Measurements from ENCODE around the gene NUBP2.
A peak's percentile ranks its signal among the peaks of the same experiment; 100 is the strongest.

The NUBP2 gene

GRCh38 chr16:1745181-1745899 is 37.4 kb upstream of the NUBP2 start:
- Histone ChIP-seq H3K27ac (ENCODE audit: low read depth, low read length) (no peak overlapping the region), H3K36me3 (ENCODE audit: control insufficient read depth in 1 of 2, insufficient read depth in 2 of 2, low read length in 2 of 2) (peaks cover 20 to 59% of the 10 kb centered on the region in 2 donors), H3K9me3 (ENCODE audit: control insufficient read depth in 1 of 2, low read length in 2 of 2) (no peaks in the 10 kb centered on the region), H3K9ac (ENCODE audit: low read depth in 1 of 2, low read length in 2 of 2) (no peak overlapping the region), H3K27me3 (ENCODE audit: control insufficient read depth in 1 of 2, insufficient read depth in 2 of 2, low read length in 2 of 2) (no peaks in the 10 kb centered on the region), H3K4me3 (ENCODE audit: low read depth in 1 of 2, low read length in 2 of 2) (no peak overlapping the region), H3K4me1 (ENCODE audit: control insufficient read depth in 1 of 2, insufficient read depth in 2 of 2, low read length in 2 of 2) (no peaks in the 10 kb centered on the region)

- Histone ChIP-seq H3K9me3 (ENCODE audit: control insufficient read depth in 1 of 2, low read length in 2 of 2) (no peaks in the 10 kb centered on the region), H3K9ac (ENCODE audit: low read depth in 1 of 2, low read length in 2 of 2) (no peak overlapping the region), H3K4me3 (ENCODE audit: low read depth in 1 of 2, low read length in 2 of 2) (no peak overlapping the region), H3K27me3 (ENCODE audit: control insufficient read depth in 1 of 2, insufficient read depth in 2 of 2, low read length in 2 of 2) (no peaks in the 10 kb centered on the region), H3K27ac (ENCODE audit: low read depth, low read length) (no peak overlapping the region), H3K4me1 (ENCODE audit: control insufficient read depth in 1 of 2, insufficient read depth in 2 of 2, low read length in 2 of 2) (no peaks in the 10 kb centered on the region), H3K36me3 (ENCODE audit: control insufficient read depth in 1 of 2, insufficient read depth in 2 of 2, low read length in 2 of 2) (peaks cover 13 to 58% of the 10 kb centered on the region in 2 donors)
Measured at GRCh38 chr16:1745900-1746692, 36.7 kb upstream of the NUBP2 start.

GRCh38 chr16:1746693-1747195 is 36.0 kb upstream of the NUBP2 start:
- Histone ChIP-seq H3K27me3 (ENCODE audit: control insufficient read depth in 1 of 2, insufficient read depth in 2 of 2, low read length in 2 of 2) (no peaks in the 10 kb centered on the region), H3K36me3 (ENCODE audit: control insufficient read depth in 1 of 2, insufficient read depth in 2 of 2, low read length in 2 of 2) (peaks cover 18 to 64% of the 10 kb centered on the region in 2 donors), H3K4me1 (ENCODE audit: control insufficient read depth in 1 of 2, insufficient read depth in 2 of 2, low read length in 2 of 2) (no peaks in the 10 kb centered on the region), H3K27ac (ENCODE audit: low read depth, low read length) (no peak overlapping the region), H3K9me3 (ENCODE audit: control insufficient read depth in 1 of 2, low read length in 2 of 2) (no peaks in the 10 kb centered on the region), H3K4me3 (ENCODE audit: low read depth in 1 of 2, low read length in 2 of 2) (no peak overlapping the region), H3K9ac (ENCODE audit: low read depth in 1 of 2, low read length in 2 of 2) (no peak overlapping the region)

- Histone ChIP-seq H3K4me1 (ENCODE audit: control insufficient read depth in 1 of 2, insufficient read depth in 2 of 2, low read length in 2 of 2) (no peaks in the 10 kb centered on the region), H3K27ac (ENCODE audit: low read depth, low read length) (no peak overlapping the region), H3K27me3 (ENCODE audit: control insufficient read depth in 1 of 2, insufficient read depth in 2 of 2, low read length in 2 of 2) (no peaks in the 10 kb centered on the region), H3K4me3 (ENCODE audit: low read depth in 1 of 2, low read length in 2 of 2) (no peak overlapping the region), H3K9me3 (ENCODE audit: control insufficient read depth in 1 of 2, low read length in 2 of 2) (no peaks in the 10 kb centered on the region), H3K9ac (ENCODE audit: low read depth in 1 of 2, low read length in 2 of 2) (no peak overlapping the region), H3K36me3 (ENCODE audit: control insufficient read depth in 1 of 2, insufficient read depth in 2 of 2, low read length in 2 of 2) (peaks cover 17 to 75% of the 10 kb centered on the region in 2 donors)
Measured at GRCh38 chr16:1747934-1748333, 34.8 kb upstream of the NUBP2 start.

- Histone ChIP-seq H3K27me3 (ENCODE audit: control insufficient read depth in 1 of 2, insufficient read depth in 2 of 2, low read length in 2 of 2) (no peaks in the 10 kb centered on the region), H3K27ac (ENCODE audit: low read depth, low read length) (no peak overlapping the region), H3K9me3 (ENCODE audit: control insufficient read depth in 1 of 2, low read length in 2 of 2) (no peaks in the 10 kb centered on the region), H3K36me3 (ENCODE audit: control insufficient read depth in 1 of 2, insufficient read depth in 2 of 2, low read length in 2 of 2) (peaks cover 17 to 68% of the 10 kb centered on the region in 2 donors), H3K9ac (ENCODE audit: low read depth in 1 of 2, low read length in 2 of 2) (no peak overlapping the region), H3K4me1 (ENCODE audit: control insufficient read depth in 1 of 2, insufficient read depth in 2 of 2, low read length in 2 of 2) (no peaks in the 10 kb centered on the region), H3K4me3 (ENCODE audit: low read depth in 1 of 2, low read length in 2 of 2) (no peak overlapping the region)
Measured at GRCh38 chr16:1749152-1750117, 33.3 kb upstream of the NUBP2 start.

GRCh38 chr16:1751946-1752345 is 30.8 kb upstream of the NUBP2 start:
- no peaks in the 10 kb centered on the region for H3K9me3 ChIP-seq (ENCODE audit: control insufficient read depth in 1 of 2, low read length in 2 of 2)
- peaks cover 20 to 63% of the 10 kb centered on the region in 2 donors for H3K36me3 ChIP-seq (ENCODE audit: control insufficient read depth in 1 of 2, insufficient read depth in 2 of 2, low read length in 2 of 2)
- H3K4me3 ChIP-seq (ENCODE audit: low read depth in 1 of 2, low read length in 2 of 2), result no peak overlapping the region
- H3K27ac ChIP-seq (ENCODE audit: low read depth, low read length), result no peak overlapping the region
- no peaks in the 10 kb centered on the region for H3K27me3 ChIP-seq (ENCODE audit: control insufficient read depth in 1 of 2, insufficient read depth in 2 of 2, low read length in 2 of 2)
- H3K9ac ChIP-seq (ENCODE audit: low read depth in 1 of 2, low read length in 2 of 2), result no peak overlapping the region
- H3K4me1 ChIP-seq (ENCODE audit: control insufficient read depth in 1 of 2, insufficient read depth in 2 of 2, low read length in 2 of 2), result peaks cover 0 to 4% of the 10 kb centered on the region in 2 donors

GRCh38 chr16:1752853-1753252 is 29.9 kb upstream of the NUBP2 start:
- H3K9ac ChIP-seq (ENCODE audit: low read depth in 1 of 2, low read length in 2 of 2), result no peak overlapping the region
- H3K4me3 ChIP-seq (ENCODE audit: low read depth in 1 of 2, low read length in 2 of 2), result no peak overlapping the region
- H3K27ac ChIP-seq (ENCODE audit: low read depth, low read length), result no peak overlapping the region
- no peaks in the 10 kb centered on the region for H3K27me3 ChIP-seq (ENCODE audit: control insufficient read depth in 1 of 2, insufficient read depth in 2 of 2, low read length in 2 of 2)
- no peaks in the 10 kb centered on the region for H3K9me3 ChIP-seq (ENCODE audit: control insufficient read depth in 1 of 2, low read length in 2 of 2)
- H3K36me3 ChIP-seq (ENCODE audit: control insufficient read depth in 1 of 2, insufficient read depth in 2 of 2, low read length in 2 of 2), result peaks cover 17 to 54% of the 10 kb centered on the region in 2 donors
- peaks cover 6 to 10% of the 10 kb centered on the region in 2 donors for H3K4me1 ChIP-seq (ENCODE audit: control insufficient read depth in 1 of 2, insufficient read depth in 2 of 2, low read length in 2 of 2)

- H3K4me3 ChIP-seq (ENCODE audit: low read depth in 1 of 2, low read length in 2 of 2), result no peak overlapping the region
- peaks cover 11 to 18% of the 10 kb centered on the region in 2 donors for H3K4me1 ChIP-seq (ENCODE audit: control insufficient read depth in 1 of 2, insufficient read depth in 2 of 2, low read length in 2 of 2)
- no peak overlapping the region for H3K27ac ChIP-seq (ENCODE audit: low read depth, low read length)
- no peak overlapping the region for H3K9ac ChIP-seq (ENCODE audit: low read depth in 1 of 2, low read length in 2 of 2)
- no peaks in the 10 kb centered on the region for H3K27me3 ChIP-seq (ENCODE audit: control insufficient read depth in 1 of 2, insufficient read depth in 2 of 2, low read length in 2 of 2)
- H3K9me3 ChIP-seq (ENCODE audit: control insufficient read depth in 1 of 2, low read length in 2 of 2), result no peaks in the 10 kb centered on the region
- peaks cover 15 to 41% of the 10 kb centered on the region in 2 donors for H3K36me3 ChIP-seq (ENCODE audit: control insufficient read depth in 1 of 2, insufficient read depth in 2 of 2, low read length in 2 of 2)
Measured at GRCh38 chr16:1754204-1754603, 28.6 kb upstream of the NUBP2 start.

- Histone ChIP-seq H3K27me3 (ENCODE audit: control insufficient read depth in 1 of 2, insufficient read depth in 2 of 2, low read length in 2 of 2) (no peaks in the 10 kb centered on the region), H3K4me3 (ENCODE audit: low read depth in 1 of 2, low read length in 2 of 2) (peak overlapping the region; percentile 40), H3K9ac (ENCODE audit: low read depth in 1 of 2, low read length in 2 of 2) (peak overlapping the region in 1 of 2 donors; percentile 47), H3K4me1 (ENCODE audit: control insufficient read depth in 1 of 2, insufficient read depth in 2 of 2, low read length in 2 of 2) (peaks cover 11 to 18% of the 10 kb centered on the region in 2 donors), H3K36me3 (ENCODE audit: control insufficient read depth in 1 of 2, insufficient read depth in 2 of 2, low read length in 2 of 2) (peaks cover 10 to 43% of the 10 kb centered on the region in 2 donors), H3K9me3 (ENCODE audit: control insufficient read depth in 1 of 2, low read length in 2 of 2) (no peaks in the 10 kb centered on the region), H3K27ac (ENCODE audit: low read depth, low read length) (no peak overlapping the region)
Measured at GRCh38 chr16:1757714-1758461, 24.9 kb upstream of the NUBP2 start.
